H1 (cell line): Measurements from ENCODE around the gene CDHR2. TPM values are rescaled to one million over a fixed set of nuclear protein-coding genes. Genes with fewer than 3 reads are reported as not detected.

Source experiments
- CTCF ChIA-PET: fragments of 300-600 bp; sonication (Branson Sonifier 250); formaldehyde crosslinking; loops from one replicate; lab custom pipeline; 2021; ENCODE audit not compliant: partially characterized antibody; lab: Charles Lee
- POLR2A ChIA-PET: fragments of 300-600 bp; sonication (Branson Sonifier 250); formaldehyde crosslinking; loops from one replicate; lab custom pipeline; 2021; ENCODE audit warnings: inconsistent platforms; ENCODE audit not compliant: partially characterized antibody; lab: Charles Lee
- DNase-seq, 2 experiments: peaks; one replicate each; pipeline versions ENCODE4 v3.0.0 to v3.0.0-alpha.2; 2010 to 2022; ENCODE audit warnings: low spot score in 2 of 2, low read depth in 1 of 2, mixed read lengths in 1 of 2
- FAIRE-seq: peaks from 2 replicates; lab custom pipeline; 2011; peaks lifted over from hg19 to GRCh38; lab: Jason Lieb, UNC
- H2AFZ ChIP-seq: 2 replicates; pipeline ENCODE4 v1.8.1; 2012; ENCODE audit warnings: low read length, inconsistent platforms
- H2AK5ac ChIP-seq: 2 replicates; pipeline ENCODE4 v1.6.1; 2013; ENCODE audit warnings: low read depth, low read length
- H2BK120ac ChIP-seq: replicated peaks from 2 replicates; pipeline ENCODE3; 2013; ENCODE audit warnings: low read depth, low read length, inconsistent platforms
- H2BK12ac ChIP-seq: 2 replicates; pipeline ENCODE4 v1.6.1; 2013; ENCODE audit warnings: low read depth, low read length
- H2BK15ac ChIP-seq: 2 replicates; pipeline ENCODE4 v1.6.1; 2013; ENCODE audit warnings: low read length
- H2BK20ac ChIP-seq: 2 replicates; pipeline ENCODE4 v1.6.1; 2013; ENCODE audit warnings: low read length
- H2BK5ac ChIP-seq: 2 replicates; pipeline ENCODE4 v1.6.1; 2013; ENCODE audit warnings: low read depth, low read length
- H3K14ac ChIP-seq: 2 replicates; pipeline ENCODE4 v1.6.1; 2013; ENCODE audit warnings: inconsistent platforms; ENCODE audit not compliant: insufficient read length
- H3K18ac ChIP-seq: 2 replicates; pipeline ENCODE4 v1.6.1; 2013; ENCODE audit warnings: low read length; ENCODE audit errors: extremely low read depth
- H3K23ac ChIP-seq: 2 replicates; pipeline ENCODE4 v1.6.1; 2013; ENCODE audit warnings: inconsistent platforms; ENCODE audit not compliant: insufficient read length
- H3K23me2 ChIP-seq: 2 replicates; pipeline ENCODE4 v1.6.1; 2013; ENCODE audit warnings: low read depth, low read length
- H3K27ac ChIP-seq: 2 replicates; pipeline ENCODE4 v1.6.1; 2011; ENCODE audit warnings: low read depth, low read length, inconsistent platforms
- H3K27me3 ChIP-seq, 4 experiments: replicated peaks in 1 of 4; 1 replicate in 1 of 4; 2 replicates in 3 of 4; pipeline versions ENCODE4 v1.6.1 to v1.8.1; 2011 to 2013; ENCODE audit warnings: low read length in 3 of 4, mild to moderate bottlenecking in 3 of 4, inconsistent platforms in 2 of 4, mixed read lengths in 2 of 4, moderate library complexity in 1 of 4; ENCODE audit not compliant: control insufficient read depth in 3 of 4, insufficient read depth in 3 of 4; ENCODE audit errors: extremely low read depth in 1 of 4
- H3K36me3 ChIP-seq, 4 experiments: 2 replicates each; pipeline versions ENCODE4 v1.6.1 to v1.8.1; 2011 to 2013; ENCODE audit warnings: mild to moderate bottlenecking in 4 of 4, low read length in 3 of 4, moderate library complexity in 2 of 4, control low read depth in 1 of 4, inconsistent platforms in 1 of 4; ENCODE audit not compliant: insufficient read depth in 4 of 4, control insufficient read depth in 2 of 4
- H3K4ac ChIP-seq: replicated peaks from 2 replicates; pipeline ENCODE3; 2013; ENCODE audit warnings: low read length, low read depth, mixed read lengths, inconsistent platforms; ENCODE audit not compliant: insufficient read length
- H3K4me1 ChIP-seq, 4 experiments: replicated peaks in 1 of 4; 1 replicate in 1 of 4; 2 replicates in 3 of 4; pipeline versions ENCODE4 v1.6.1 to v1.8.1; 2011 to 2013; ENCODE audit warnings: low read length in 3 of 4, inconsistent platforms in 2 of 4, mixed read lengths in 1 of 4; ENCODE audit not compliant: insufficient read depth in 4 of 4, control insufficient read depth in 3 of 4
- H3K4me2 ChIP-seq, 2 experiments: 2 replicates each; pipeline versions ENCODE4 v1.6.1 to v1.8.1; 2011 to 2013; ENCODE audit warnings: low read depth in 2 of 2, low read length in 2 of 2, control low read depth in 1 of 2, inconsistent platforms in 1 of 2, mild to moderate bottlenecking in 1 of 2; ENCODE audit not compliant: insufficient read depth in 1 of 2
- H3K4me3 ChIP-seq, 4 experiments: fragments of 200-600, 300-600 bp in 1 of 4; sonication (generic), shearing (Covaris generic), sonication (Bioruptor Twin) in 1 of 4; 2 replicates each; pipeline versions ENCODE4 v1.5.1 to v1.8.1; 2011 to 2016; ENCODE audit warnings: low read length in 4 of 4, low read depth in 3 of 4, control low read depth in 2 of 4, inconsistent platforms in 2 of 4, mild to moderate bottlenecking in 2 of 4, mixed read lengths in 1 of 4, moderate library complexity in 1 of 4; ENCODE audit not compliant: insufficient read depth in 2 of 4; ENCODE audit errors: extremely low read depth in 1 of 4
- H3K56ac ChIP-seq: replicated peaks from 2 replicates; pipeline ENCODE3; 2013; ENCODE audit warnings: low read depth, mild to moderate bottlenecking, mixed read lengths, low read length, inconsistent platforms; ENCODE audit not compliant: insufficient read length
- H3K79me1 ChIP-seq: 2 replicates; pipeline ENCODE4 v1.6.1; 2013; ENCODE audit warnings: low read depth, low read length, control low read depth
- H3K79me2 ChIP-seq, 2 experiments: 2 replicates each; pipeline versions ENCODE4 v1.6.1 to v1.8.1; 2012 to 2013; ENCODE audit warnings: low read length in 2 of 2, mild to moderate bottlenecking in 2 of 2, inconsistent platforms in 1 of 2; ENCODE audit not compliant: insufficient read depth in 2 of 2, control insufficient read depth in 1 of 2
- H3K9ac ChIP-seq, 4 experiments: replicated peaks in 1 of 4; 1 replicate in 1 of 4; 2 replicates in 3 of 4; pipeline versions ENCODE4 v1.6.1 to v1.8.1; 2011 to 2013; ENCODE audit warnings: low read depth in 3 of 4, low read length in 3 of 4, control low read depth in 2 of 4, mild to moderate bottlenecking in 2 of 4, moderate library complexity in 2 of 4, inconsistent platforms in 1 of 4; ENCODE audit errors: extremely low read depth in 1 of 4
- H3K9me3 ChIP-seq, 2 experiments: 2 replicates each; pipeline versions ENCODE4 v1.6.1 to v1.8.1; 2012 to 2013; ENCODE audit warnings: mild to moderate bottlenecking in 2 of 2, moderate library complexity in 2 of 2, control low read depth in 1 of 2, inconsistent platforms in 1 of 2, low read depth in 1 of 2, low read length in 1 of 2, mixed read lengths in 1 of 2; ENCODE audit not compliant: insufficient read depth in 2 of 2
- H4K20me1 ChIP-seq, 2 experiments: replicated peaks in 1 of 2; 2 replicates each; pipeline versions ENCODE3 to v1.8.1; 2011 to 2013; ENCODE audit warnings: inconsistent platforms in 2 of 2, low read length in 2 of 2, mild to moderate bottlenecking in 1 of 2; ENCODE audit not compliant: insufficient read depth in 2 of 2, control insufficient read depth in 1 of 2
- H4K5ac ChIP-seq: 2 replicates; pipeline ENCODE4 v1.6.1; 2013; ENCODE audit warnings: low read length, low read depth, mixed read lengths, inconsistent platforms; ENCODE audit not compliant: insufficient read length
- H4K8ac ChIP-seq: 2 replicates; pipeline ENCODE4 v1.8.0; 2013; ENCODE audit warnings: mild to moderate bottlenecking, moderate library complexity, low read length, inconsistent platforms; ENCODE audit not compliant: insufficient read depth; ENCODE audit errors: extremely low read depth
- H4K91ac ChIP-seq: replicated peaks from 2 replicates; pipeline ENCODE3; 2013; ENCODE audit warnings: low read length, mixed read lengths, inconsistent platforms; ENCODE audit not compliant: insufficient read length
- ASH2L ChIP-seq: fragments of 200-600, 300-600 bp; sonication (generic); IDR thresholded peaks from one replicate; pipeline ENCODE4 v1.7.1; 2017; ENCODE audit warnings: low read length
- CBX5 ChIP-seq: fragments of 300-800, 300-1000 bp; sonication (generic); IDR thresholded peaks from 2 replicates; pipeline ENCODE4 v1.7.1; 2016; ENCODE audit warnings: antibody characterized with exemption, low read length, low read depth
- CREB1 ChIP-seq: IDR thresholded peaks from 2 replicates; pipeline ENCODE4 v1.6.1; 2012; ENCODE audit warnings: inconsistent platforms
- FOSL1 ChIP-seq: IDR thresholded peaks from 2 replicates; pipeline ENCODE4 v1.6.1; 2011; ENCODE audit warnings: mild to moderate bottlenecking, low read depth, low read length, moderate library complexity; ENCODE audit not compliant: insufficient read depth
- KDM4A ChIP-seq: IDR thresholded peaks from one replicate; pipeline ENCODE4 v1.7.1; 2012; ENCODE audit warnings: low read depth, mild to moderate bottlenecking, moderate library complexity, low read length, inconsistent platforms; ENCODE audit not compliant: severe bottlenecking
- MAFK ChIP-seq: IDR thresholded peaks from 2 replicates; pipeline ENCODE4 v1.6.1; 2012; ENCODE audit warnings: low read depth, mild to moderate bottlenecking, improper control_type of control experiment, low read length
- NANOG ChIP-seq: IDR thresholded peaks from 2 replicates; pipeline ENCODE4 v1.6.1; 2011; ENCODE audit warnings: low read length, low read depth, mild to moderate bottlenecking, inconsistent platforms; ENCODE audit not compliant: insufficient read depth, poor library complexity, severe bottlenecking
- POU5F1 ChIP-seq: IDR thresholded peaks from 2 replicates; pipeline ENCODE4 v1.6.1; 2011; ENCODE audit warnings: low read depth, mild to moderate bottlenecking, low read length, moderate library complexity
- SAP30 ChIP-seq: fragments of 300-600 bp; sonication (generic); IDR thresholded peaks from 2 replicates; pipeline ENCODE4 v1.7.1; 2012; ENCODE audit warnings: low read length, moderate library complexity, mild to moderate bottlenecking, inconsistent platforms; ENCODE audit not compliant: insufficient read depth, insufficient replicate concordance
- SIX5 ChIP-seq: IDR thresholded peaks from 2 replicates; pipeline ENCODE4 v1.6.1; 2011; ENCODE audit warnings: mild to moderate bottlenecking, low read depth, low read length
- SUZ12 ChIP-seq: fragments of 200-600 bp; sonication (generic); IDR thresholded peaks from 2 replicates; pipeline ENCODE4 v1.6.1; 2012; ENCODE audit warnings: mild to moderate bottlenecking, inconsistent platforms, low read length, moderate library complexity, mixed read lengths
- TBP ChIP-seq: IDR thresholded peaks from 2 replicates; pipeline ENCODE4 v1.6.1; 2011; ENCODE audit warnings: low read depth, low read length, improper control_type of control experiment
- TEAD4 ChIP-seq: IDR thresholded peaks from 2 replicates; pipeline ENCODE4 v1.6.1; 2012; ENCODE audit warnings: low read depth, low read length, inconsistent platforms, mixed read lengths
- WGBS, 2 experiments: shearing (Covaris generic) in 1 of 2; methylation state at CpG; one replicate each; pipeline versions ENCODE4 v1.1.6 to v1.1.7; 2013 to 2015; ENCODE audit warnings: low lambda C conversion rate in 2 of 2, mixed read lengths in 2 of 2, inconsistent platforms in 1 of 2, low coverage in 1 of 2, missing lambda C conversion rate in 1 of 2; ENCODE audit not compliant: insufficient replicate concordance in 2 of 2, insufficient coverage in 1 of 2, insufficient read length in 1 of 2; ENCODE audit errors: extremely low coverage in 1 of 2, missing lambda C conversion rate in 1 of 2; 5-methylcytosine and 5-hydroxymethylcytosine counted together
- polyA plus RNA-seq, 7 experiments: library from polyadenylated mRNA; depleted of rRNA in 3 of 7; stranded (reverse) in 5 of 7; unstranded in 2 of 7; fragments of >200 nt in 5 of 7; fragments of 200-250 nt in 2 of 7; gene quantifications; 1 replicate in 5 of 7; 2 replicates in 1 of 7; 4 replicates in 1 of 7; pipeline versions ENCODE4 v1.2.1 to v1.2.3, GENCODE V29; 2011 to 2013; ENCODE audit warnings: missing spikeins in 2 of 7, mixed read lengths in 2 of 7
- total RNA-seq: library from RNA; stranded (reverse); fragmentation: NEBNext Ultra II Directional; extraction: Animal tissue kit (Norgen Biotek cat#: 25700); gene quantifications from 2 replicates; pipeline ENCODE4 v1.2.1, GENCODE V29; 2021

The CDHR2 gene
- total and polyA plus RNA-seq, 2 of the 8 experiments (the other 6 are each of a cell fraction or from before 2014, with no cell fraction given): 0.02 to 0.43 TPM

- CTCF ChIA-PET: interaction anchor here (1.6 kb wide), 1 partner anchor 50 kb away, joined by 3 read pairs; no protein-coding TSS in a partner anchor
- WGBS, 2 experiments: 86% methylated on average over 13 of the region's 17 CpGs; no CpG with 5 or more reads in 1 of the 2 experiments
- Histone ChIP-seq H3K27me3 (no peaks in the 10 kb centered on the region), H4K91ac (no peak overlapping the region), H3K79me2 (peaks cover 9 to 26% of the 10 kb centered on the region in 2 experiments), H3K23me2 (no peaks in the 10 kb centered on the region), H3K18ac (no peak overlapping the region), H2BK20ac (no peak overlapping the region), H3K79me1 (peaks cover 6% of the 10 kb centered on the region), H3K9ac (no peak overlapping the region), H2AK5ac (no peak overlapping the region), H2BK12ac (no peak overlapping the region), H3K4me2 (no peak overlapping the region), H3K27ac (no peak overlapping the region), H4K5ac (no peak overlapping the region), H2AFZ (no peak overlapping the region), H4K20me1 (peaks cover 28 to 32% of the 10 kb centered on the region in 2 experiments), H3K36me3 (peaks cover 29 to 56% (median 43%) of the 10 kb centered on the region in 4 experiments), H3K4ac (no peak overlapping the region), H3K4me1 (peaks cover 0 to 3% (median under 1%) of the 10 kb centered on the region in 4 experiments; a peak in 3 of 7 replicates), H4K8ac (no peak overlapping the region; the same call in 1 of the 2 replicates), H3K23ac (no peak overlapping the region), H3K4me3 (no peak overlapping the region), H3K56ac (no peak overlapping the region), H2BK15ac (no peak overlapping the region), H3K14ac (no peak overlapping the region), H3K9me3 (no peaks in the 10 kb centered on the region), H2BK5ac (no peak overlapping the region), H2BK120ac (no peak overlapping the region)
- POLR2A ChIA-PET: interaction anchor here (1.4 to 26.0 kb wide), 4 partner anchors 8 to 44 kb away, joined by 4 to 458 read pairs (median 232); partner anchors contain the start of gene RNF44
- no peak for DNase-seq
- FAIRE-seq: no peak
- TF ChIP-seq ASH2L (no peak), TEAD4 (no peak), SAP30 (no peak), NANOG (no peak), SIX5 (no peak), CBX5 (no peak), FOSL1 (no peak), KDM4A (no peak), SUZ12 (no peak), MAFK (no peak), CREB1 (no peak), TBP (no peak), POU5F1 (no peak)
Measured at GRCh38 chr5:176528761-176529115, 20.4 kb upstream of the CDHR2 start.
